A549 (cell line): ENCODE data around the gene FAM3B.

Source experiments
- BHLHE40 ChIP-seq: IDR thresholded peaks from 2 replicates; pipeline ENCODE4 v1.6.1; 2012; ENCODE audit warnings: low read depth, low read length, inconsistent platforms
- CHD2 ChIP-seq: fragments of 150-350 bp; IDR thresholded peaks from 2 replicates; pipeline ENCODE4 v1.6.1; 2014; ENCODE audit warnings: low read length; ENCODE audit not compliant: partially characterized antibody
- EHF ChIP-seq: fragments of 250-450 bp; sonication (Bioruptor Pico); IDR thresholded peaks from 2 replicates; pipeline ENCODE4 v1.5.0; 2020; ENCODE audit warnings: mild to moderate bottlenecking
- EP300 ChIP-seq, 2 experiments: fragments of >200 bp; sonication (Bioruptor Twin); formaldehyde crosslinking; IDR thresholded peaks; 2 replicates in 1 of 2; 3 replicates in 1 of 2; pipeline ENCODE4 v1.6.1; 2016 to 2017
- MAZ ChIP-seq: fragments of 150-350 bp; IDR thresholded peaks from 2 replicates; pipeline ENCODE4 v1.6.1; 2014; ENCODE audit warnings: antibody characterized with exemption, low read depth, low read length, borderline replicate concordance
- POLR2A ChIP-seq: IDR thresholded peaks from 2 replicates; pipeline ENCODE4 v1.6.1; 2012; ENCODE audit warnings: mild to moderate bottlenecking, low read length
- POLR2AphosphoS2 ChIP-seq: conservative IDR thresholded peaks from 2 replicates; pipeline ENCODE4 v1.6.1; 2012; ENCODE audit warnings: low read length, improper control_type of control experiment, inconsistent platforms
- RAD21 ChIP-seq, 2 experiments: fragments of >200 bp in 1 of 2; sonication (Bioruptor Twin) in 1 of 2; formaldehyde crosslinking in 1 of 2; IDR thresholded peaks in 1 of 2; conservative IDR thresholded peaks in 1 of 2; 2 replicates in 1 of 2; 3 replicates in 1 of 2; pipeline ENCODE4 v1.6.1; 2012 to 2018; ENCODE audit warnings: inconsistent platforms in 1 of 2
- SMC3 ChIP-seq: fragments of >200 bp; sonication (Bioruptor Twin); formaldehyde crosslinking; IDR thresholded peaks from 3 replicates; pipeline ENCODE4 v1.6.1; 2018; ENCODE audit warnings: inconsistent platforms
- SREBF2 ChIP-seq: fragments of 450-650 bp; IDR thresholded peaks from 2 replicates; pipeline ENCODE4 v1.6.1; 2014; ENCODE audit warnings: mild to moderate bottlenecking, moderate library complexity
- TF ChIP-seq, protein P1 (sequence below): fragments of 450-650 bp; IDR thresholded peaks from 2 replicates; pipeline ENCODE4 v1.6.1; 2014; ENCODE audit warnings: antibody characterized with exemption
- TF ChIP-seq, protein P2 (sequence below): fragments of 250-450 bp; sonication (Bioruptor Pico); IDR thresholded peaks from 2 replicates; pipeline ENCODE4 v1.5.0; 2021; ENCODE audit warnings: mild to moderate bottlenecking, moderate library complexity, borderline replicate concordance
- TF ChIP-seq, protein P3 (sequence below): fragments of >200 bp; sonication (Bioruptor Twin); formaldehyde crosslinking; IDR thresholded peaks from 3 replicates; pipeline ENCODE4 v1.5.1; 2016

GRCh38 chr21:41345356-41345755, 28.8 kb downstream of the FAM3B start:
- TF ChIP-seq SREBF2: no peak
- TF ChIP-seq SMC3: no peak
- TF ChIP-seq CHD2: no peak
- no peak for TF ChIP-seq POLR2AphosphoS2
- TF ChIP-seq RAD21 (conservative IDR thresholded peaks at IDR 0.05 in 1 of 2, IDR thresholded peaks at IDR 0.05 in 1 of 2): no peak
- no peak for TF ChIP-seq MAZ
- no peak for TF ChIP-seq EP300 (IDR thresholded peaks at IDR 0.05)
- TF ChIP-seq BHLHE40: no peak
- TF ChIP-seq, protein P1, sequence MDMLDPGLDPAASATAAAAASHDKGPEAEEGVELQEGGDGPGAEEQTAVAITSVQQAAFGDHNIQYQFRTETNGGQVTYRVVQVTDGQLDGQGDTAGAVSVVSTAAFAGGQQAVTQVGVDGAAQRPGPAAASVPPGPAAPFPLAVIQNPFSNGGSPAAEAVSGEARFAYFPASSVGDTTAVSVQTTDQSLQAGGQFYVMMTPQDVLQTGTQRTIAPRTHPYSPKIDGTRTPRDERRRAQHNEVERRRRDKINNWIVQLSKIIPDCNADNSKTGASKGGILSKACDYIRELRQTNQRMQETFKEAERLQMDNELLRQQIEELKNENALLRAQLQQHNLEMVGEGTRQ: no peak
- TF ChIP-seq, protein P2, sequence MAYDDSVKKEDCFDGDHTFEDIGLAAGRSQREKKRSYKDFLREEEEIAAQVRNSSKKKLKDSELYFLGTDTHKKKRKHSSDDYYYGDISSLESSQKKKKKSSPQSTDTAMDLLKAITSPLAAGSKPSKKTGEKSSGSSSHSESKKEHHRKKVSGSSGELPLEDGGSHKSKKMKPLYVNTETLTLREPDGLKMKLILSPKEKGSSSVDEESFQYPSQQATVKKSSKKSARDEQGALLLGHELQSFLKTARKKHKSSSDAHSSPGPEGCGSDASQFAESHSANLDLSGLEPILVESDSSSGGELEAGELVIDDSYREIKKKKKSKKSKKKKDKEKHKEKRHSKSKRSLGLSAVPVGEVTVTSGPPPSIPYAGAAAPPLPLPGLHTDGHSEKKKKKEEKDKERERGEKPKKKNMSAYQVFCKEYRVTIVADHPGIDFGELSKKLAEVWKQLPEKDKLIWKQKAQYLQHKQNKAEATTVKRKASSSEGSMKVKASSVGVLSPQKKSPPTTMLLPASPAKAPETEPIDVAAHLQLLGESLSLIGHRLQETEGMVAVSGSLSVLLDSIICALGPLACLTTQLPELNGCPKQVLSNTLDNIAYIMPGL (CRISPR knock-in tag): no peak
- TF ChIP-seq, protein P3, sequence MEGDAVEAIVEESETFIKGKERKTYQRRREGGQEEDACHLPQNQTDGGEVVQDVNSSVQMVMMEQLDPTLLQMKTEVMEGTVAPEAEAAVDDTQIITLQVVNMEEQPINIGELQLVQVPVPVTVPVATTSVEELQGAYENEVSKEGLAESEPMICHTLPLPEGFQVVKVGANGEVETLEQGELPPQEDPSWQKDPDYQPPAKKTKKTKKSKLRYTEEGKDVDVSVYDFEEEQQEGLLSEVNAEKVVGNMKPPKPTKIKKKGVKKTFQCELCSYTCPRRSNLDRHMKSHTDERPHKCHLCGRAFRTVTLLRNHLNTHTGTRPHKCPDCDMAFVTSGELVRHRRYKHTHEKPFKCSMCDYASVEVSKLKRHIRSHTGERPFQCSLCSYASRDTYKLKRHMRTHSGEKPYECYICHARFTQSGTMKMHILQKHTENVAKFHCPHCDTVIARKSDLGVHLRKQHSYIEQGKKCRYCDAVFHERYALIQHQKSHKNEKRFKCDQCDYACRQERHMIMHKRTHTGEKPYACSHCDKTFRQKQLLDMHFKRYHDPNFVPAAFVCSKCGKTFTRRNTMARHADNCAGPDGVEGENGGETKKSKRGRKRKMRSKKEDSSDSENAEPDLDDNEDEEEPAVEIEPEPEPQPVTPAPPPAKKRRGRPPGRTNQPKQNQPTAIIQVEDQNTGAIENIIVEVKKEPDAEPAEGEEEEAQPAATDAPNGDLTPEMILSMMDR: no peak
- no peak for TF ChIP-seq EHF
- TF ChIP-seq POLR2A: no peak
